GM21447 (cell line): ENCODE data around the gene VWA1.
"Not testable (repeated sequence)": the region's sequence is repeated elsewhere in the genome, so short reads cannot be mapped to it uniquely, and the experiment has no call there.

Experiments used
- ATAC-seq: cut with Tn5 transposase; IDR thresholded peaks from one replicate; pipeline ENCODE4 v1.9.1; 2021; ENCODE audit not compliant: unreplicated experiment

Gene VWA1

DNA sequence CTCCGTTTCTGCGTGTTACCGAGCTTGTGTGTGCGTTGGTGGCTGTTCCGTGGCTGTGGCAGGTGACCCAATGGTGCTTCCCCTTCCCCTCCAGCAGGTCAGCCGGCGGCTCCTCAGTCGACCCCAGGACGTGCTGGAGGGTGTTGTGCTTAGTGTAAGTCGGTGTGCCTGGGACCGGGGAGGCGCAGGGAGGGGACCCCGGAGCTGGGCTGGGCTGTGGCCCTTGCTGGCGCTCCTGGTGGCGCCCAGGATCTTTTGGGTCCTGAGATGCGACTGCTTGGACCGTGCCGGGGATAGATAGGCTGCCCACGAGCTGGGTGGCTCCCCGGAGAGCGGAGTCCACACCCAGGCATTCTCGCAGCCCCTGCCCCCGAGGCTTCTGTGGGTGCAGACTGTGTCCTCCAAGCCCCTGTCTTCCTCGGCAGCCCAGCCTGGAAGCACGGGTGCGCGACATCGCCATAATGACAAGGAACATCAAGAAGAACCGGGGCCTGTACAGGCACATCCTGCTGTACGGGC lies 19.9 kb downstream of the VWA1 start:
- no peak for ATAC-seq

GRCh38 chr1:1455934-1456333 lies 20.4 kb downstream of the VWA1 start:
- ATAC-seq = not testable (repeated sequence)

GRCh38 chr1:1456683-1457255 lies 21.3 kb downstream of the VWA1 start:
- not testable (repeated sequence) for ATAC-seq

GRCh38 chr1:1459156-1459555 lies 23.7 kb downstream of the VWA1 start:
- not testable (repeated sequence) for ATAC-seq

GRCh38 chr1:1459711-1460110 lies 24.2 kb downstream of the VWA1 start:
- not testable (repeated sequence) for ATAC-seq

DNA sequence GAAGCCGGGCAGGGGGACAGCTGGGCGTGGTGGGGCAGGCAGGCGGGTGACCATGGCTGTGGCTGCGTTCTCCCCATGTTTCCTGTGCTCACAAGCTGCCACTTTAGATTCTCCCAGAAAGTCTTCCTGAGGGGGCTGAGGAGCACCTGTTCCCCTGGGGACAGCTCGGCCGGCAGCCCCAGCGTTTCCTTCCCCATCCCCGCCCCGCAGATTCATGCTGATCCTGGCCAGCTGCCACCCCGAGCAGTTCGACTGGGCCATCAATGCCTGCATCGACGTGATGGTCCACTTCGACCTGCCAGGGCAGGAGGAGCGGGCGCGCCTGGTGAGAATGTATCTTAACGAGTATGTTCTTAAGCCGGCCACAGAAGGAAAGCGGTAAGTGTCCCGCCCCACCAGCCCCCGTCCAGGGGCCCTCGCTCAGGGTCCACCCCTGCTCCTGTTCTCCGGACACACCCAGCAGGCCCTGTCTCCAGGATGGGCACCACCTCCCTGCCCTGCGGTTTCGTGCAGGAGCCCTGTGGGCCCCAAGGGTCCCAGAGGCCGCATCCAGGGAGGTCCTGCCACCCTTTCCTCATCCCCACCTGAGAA lies 25.1 kb downstream of the VWA1 start:
- ATAC-seq = no peak

DNA sequence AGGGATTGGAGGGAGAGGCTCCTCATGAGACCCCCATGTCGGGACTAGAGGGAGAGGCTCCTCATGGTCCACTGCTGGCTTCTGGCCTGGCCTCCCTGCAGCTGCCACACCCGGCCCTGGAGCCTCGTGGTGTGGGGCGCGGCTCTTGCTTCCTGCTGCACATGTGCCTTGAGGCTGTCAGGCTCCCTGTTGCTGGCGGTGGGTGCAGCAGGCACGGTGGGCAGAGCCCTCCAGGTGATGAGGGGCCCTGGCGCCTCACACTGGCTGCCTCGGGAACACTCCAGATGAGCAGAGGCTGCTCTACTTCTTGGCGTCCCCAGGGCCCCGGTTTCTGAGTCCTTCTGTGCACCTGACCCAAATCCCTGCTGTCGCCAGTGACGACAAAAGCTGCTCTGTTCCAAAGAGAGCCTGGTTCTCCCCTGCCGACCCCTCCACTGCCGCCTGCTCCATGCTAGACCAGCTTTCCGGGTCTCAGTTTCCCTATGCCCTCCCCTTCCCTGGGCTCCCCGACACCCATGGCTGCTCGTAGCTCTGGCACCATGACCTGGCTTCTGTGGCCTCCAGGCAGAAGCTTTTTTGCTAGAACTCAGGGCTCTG lies 26.3 kb downstream of the VWA1 start:
- no peak for ATAC-seq

DNA sequence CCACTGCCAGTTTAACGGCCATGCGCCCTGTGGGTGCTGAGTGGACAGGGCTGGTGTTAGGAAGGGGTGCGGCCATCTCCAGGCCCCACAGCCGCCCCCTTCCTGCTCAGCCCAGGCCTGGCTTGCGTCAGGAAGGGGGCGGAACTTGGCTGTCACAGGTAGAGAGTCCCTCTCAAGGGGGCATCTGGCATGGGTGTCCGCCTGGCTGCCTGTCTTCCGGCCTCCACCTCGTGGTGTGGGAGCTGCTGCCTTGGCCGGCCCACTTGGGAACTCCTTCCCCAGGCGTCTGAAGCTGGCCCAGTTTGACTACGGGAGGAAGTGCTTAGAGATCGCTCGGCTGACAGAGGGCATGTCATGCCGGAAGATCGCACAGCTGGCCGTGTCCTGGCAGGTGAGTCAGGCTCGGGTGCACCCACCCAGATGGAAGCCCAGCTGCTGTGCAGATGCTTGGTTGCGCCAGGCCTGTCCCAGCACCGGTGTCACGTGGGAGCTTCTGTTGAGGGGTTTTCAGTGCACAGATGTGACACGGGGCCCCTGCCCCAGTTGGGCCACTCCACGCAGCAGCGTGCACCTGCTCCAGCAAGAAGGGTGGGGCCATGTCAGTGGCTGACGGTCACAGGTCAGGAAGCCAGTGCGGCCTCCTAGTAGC lies 27.0 kb downstream of the VWA1 start:
- ATAC-seq = no peak

DNA sequence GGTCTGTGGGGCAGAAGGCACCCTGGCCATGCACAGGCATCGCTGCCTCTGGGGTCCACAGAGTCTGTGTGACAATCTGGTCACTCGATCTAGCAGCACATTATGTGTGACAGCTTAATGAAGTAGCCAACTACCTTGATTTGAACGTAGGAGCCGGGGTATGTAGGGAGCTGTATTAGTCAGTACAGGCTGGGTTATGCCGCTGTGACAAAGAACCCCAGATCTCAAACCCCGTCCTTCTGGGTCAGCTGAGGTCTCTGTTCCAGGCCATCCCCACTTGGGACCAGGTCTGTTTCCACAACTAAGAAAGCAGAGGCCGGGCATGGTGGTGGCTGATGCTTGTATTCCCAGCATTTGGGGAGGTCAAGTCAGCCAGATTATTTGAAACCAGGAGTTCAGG lies 27.8 kb downstream of the VWA1 start:
- ATAC-seq = no peak

DNA sequence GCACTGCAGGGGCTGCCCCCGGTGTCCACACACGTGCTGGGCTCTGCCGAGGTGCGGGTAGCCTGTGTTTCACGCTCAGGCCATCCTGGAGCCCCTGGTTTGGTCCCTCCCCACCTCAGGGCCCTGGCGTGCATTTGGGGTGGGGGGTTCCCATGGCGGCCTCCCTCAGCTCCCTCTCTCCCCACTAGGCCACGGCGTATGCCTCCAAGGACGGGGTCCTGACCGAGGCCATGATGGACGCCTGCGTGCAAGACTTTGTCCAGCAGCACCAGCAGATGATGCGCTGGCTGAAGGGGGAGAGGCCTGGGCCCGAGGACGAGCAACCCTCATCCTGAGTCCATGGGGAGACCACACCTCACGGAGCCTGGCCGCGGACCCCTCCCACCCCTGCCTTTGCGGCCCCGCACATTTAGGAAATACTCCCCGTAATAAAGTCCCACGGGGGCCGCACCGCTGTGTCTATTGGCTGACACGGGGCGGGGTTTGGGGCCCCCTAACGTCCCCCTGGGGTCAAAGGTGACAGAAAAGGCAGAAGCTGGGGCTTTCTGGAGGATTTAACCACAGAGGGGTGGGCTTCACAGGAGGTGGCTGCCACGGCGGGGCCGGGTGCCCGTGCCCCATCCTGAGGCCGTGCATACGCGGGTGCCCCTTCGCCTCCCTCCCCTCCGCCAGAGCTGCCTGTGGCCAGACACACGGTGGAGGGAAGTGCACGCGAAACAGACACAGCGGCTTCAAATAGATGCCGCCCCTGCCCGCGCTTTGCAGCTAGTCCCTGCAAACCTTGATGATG lies 32.9 kb downstream of the VWA1 start:
- ATAC-seq = not testable (repeated sequence)

DNA sequence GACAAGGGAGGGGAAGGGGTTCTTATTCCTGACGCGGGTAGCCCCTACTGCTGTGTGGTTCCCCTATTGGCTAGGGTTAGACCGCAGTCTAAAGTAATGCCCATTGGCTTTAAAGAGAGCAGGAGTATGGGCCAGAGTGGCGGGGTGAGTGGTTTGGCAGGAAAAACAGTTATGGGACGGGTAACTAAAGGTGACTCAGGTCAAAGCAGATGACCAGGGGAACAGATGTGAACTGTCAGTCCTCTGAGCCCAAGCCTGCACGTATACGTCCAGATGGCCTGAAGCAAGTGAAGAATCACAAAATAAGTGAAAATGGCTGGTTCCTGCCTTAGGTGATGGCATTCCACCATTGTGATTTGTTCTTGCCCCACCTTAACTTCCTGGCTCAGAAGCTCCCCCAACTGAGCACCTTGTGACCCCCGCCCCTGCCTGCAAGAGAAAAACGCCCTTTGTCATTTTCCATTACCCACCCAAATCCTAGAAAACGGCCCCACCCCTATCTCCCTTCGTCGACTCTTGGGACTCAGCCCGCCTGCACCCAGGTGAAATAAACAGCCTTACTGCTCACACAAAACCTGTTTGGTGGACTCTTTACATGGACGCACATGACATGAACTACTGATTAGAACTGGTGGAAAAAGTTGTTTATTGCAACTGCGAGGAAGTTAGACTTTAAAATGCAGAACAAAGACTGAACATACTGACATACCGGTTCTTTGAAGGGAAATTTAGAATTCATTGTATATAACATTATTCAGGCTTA lies 35.3 kb downstream of the VWA1 start:
- no peak for ATAC-seq

DNA sequence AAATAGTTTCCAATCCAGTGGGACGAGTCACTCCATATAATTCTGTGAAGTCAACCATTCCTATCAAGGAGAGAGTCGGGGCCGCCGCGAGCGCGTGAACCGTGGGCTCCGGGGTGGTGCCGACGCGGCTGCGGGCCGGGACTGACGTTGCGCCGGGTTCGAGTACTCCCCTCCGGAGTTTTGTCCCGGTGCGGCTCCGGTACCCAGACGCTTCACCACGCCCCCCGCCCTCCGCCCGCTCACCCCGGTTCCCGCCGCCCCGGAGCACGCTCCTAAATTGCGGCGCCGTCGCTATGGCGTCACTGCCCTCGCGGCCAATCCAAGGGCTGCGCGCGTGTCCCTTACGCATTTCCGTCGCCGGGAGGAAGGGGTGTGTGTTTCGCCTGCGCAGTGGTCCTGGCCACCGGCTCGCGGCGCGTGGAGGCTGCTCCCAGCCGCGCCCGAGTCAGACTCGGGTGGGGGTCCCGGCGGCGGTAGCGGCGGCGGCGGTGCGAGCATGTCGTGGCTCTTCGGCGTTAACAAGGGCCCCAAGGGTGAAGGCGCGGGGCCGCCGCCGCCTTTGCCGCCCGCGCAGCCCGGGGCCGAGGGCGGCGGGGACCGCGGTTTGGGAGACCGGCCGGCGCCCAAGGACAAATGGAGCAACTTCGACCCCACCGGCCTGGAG lies 36.0 kb downstream of the VWA1 start, which contains the start of gene ATAD3B:
Gene ATAD3B, plus strand, starts transcription at position 377 of the 664 bp plus-strand sequence. Its CDS starts 120 bp downstream, at position 497.
- ATAC-seq = peak; percentile 94

- peak; percentile 21 for ATAC-seq
Measured at GRCh38 chr1:1472053-1472876, 36.8 kb downstream of the VWA1 start.

DNA sequence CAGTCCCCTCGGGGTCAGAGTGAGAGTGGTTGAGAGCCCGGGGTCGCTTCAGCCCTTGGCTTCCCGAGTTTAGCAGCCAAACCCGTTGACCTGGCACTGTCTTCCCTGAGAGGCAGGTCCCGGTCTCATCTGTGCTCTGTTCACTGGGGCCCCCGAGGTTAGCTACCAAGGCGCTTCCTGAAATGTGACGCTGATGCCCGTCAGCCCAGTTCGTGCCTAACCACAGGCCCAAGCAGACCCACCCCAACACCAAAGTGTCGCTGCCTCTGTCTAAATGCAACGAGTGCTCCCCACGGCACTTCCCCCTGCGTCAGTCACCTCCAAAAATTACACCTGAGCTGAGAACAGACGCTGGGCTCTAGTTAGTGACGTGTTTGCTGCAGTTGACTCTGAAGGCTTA lies 40.5 kb downstream of the VWA1 start:
- not testable (repeated sequence) for ATAC-seq

DNA sequence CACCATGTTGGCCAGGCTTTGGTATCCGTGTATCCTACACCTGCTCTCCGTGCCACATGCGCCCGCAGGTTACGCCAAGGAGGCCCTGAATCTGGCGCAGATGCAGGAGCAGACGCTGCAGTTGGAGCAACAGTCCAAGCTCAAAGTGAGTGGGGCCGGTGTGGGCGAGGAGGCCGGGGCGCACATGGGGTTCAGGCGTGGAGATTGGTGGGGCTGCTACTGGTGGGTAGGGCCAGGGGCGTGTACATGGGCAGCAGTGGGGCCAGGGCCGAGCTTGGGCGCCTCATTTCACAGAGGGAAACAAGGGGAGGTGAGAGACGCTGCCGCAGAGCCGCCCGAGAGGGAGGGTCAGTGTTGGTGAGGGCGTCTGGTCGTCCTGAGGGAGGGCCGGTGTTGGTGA lies 41.7 kb downstream of the VWA1 start:
- no peak for ATAC-seq

- ATAC-seq = no peak
Measured at GRCh38 chr1:1479547-1480487, 44.3 kb downstream of the VWA1 start.

- ATAC-seq = not testable (repeated sequence)
Measured at GRCh38 chr1:1480488-1480867, 45.0 kb downstream of the VWA1 start.

DNA sequence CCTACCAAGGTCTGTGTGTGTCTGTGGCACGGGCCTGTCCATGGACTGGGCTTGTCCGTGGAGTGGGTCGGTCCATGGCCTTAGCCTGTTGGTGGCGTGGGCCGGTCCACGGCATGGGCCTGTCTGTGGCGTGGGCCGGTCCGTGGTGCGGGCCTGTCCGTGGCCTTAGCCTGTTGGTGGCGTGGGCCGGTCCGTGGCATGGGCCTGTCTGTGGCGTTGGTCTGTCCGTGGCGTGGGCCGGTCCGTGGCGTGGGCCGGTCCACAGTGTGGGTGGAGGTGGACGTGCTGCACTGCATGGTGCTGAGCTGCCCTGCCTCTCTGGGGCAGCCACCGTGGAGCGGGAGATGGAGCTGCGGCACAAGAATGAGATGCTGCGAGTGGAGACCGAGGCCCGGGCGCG lies 46.3 kb downstream of the VWA1 start:
- not testable (repeated sequence) for ATAC-seq
